Measurements from ENCODE around the gene ACKR4. TPM values are rescaled to one million over a fixed set of nuclear protein-coding genes. Genes with fewer than 3 reads are reported as not detected.
"Not testable (repeated sequence)": the region's sequence is repeated elsewhere in the genome, so short reads cannot be mapped to it uniquely, and the experiment has no call there.

The ACKR4 gene
- total and polyA plus RNA-seq, 2 donors from 2014 or later: 1.0 to 1.1 TPM

DNA sequence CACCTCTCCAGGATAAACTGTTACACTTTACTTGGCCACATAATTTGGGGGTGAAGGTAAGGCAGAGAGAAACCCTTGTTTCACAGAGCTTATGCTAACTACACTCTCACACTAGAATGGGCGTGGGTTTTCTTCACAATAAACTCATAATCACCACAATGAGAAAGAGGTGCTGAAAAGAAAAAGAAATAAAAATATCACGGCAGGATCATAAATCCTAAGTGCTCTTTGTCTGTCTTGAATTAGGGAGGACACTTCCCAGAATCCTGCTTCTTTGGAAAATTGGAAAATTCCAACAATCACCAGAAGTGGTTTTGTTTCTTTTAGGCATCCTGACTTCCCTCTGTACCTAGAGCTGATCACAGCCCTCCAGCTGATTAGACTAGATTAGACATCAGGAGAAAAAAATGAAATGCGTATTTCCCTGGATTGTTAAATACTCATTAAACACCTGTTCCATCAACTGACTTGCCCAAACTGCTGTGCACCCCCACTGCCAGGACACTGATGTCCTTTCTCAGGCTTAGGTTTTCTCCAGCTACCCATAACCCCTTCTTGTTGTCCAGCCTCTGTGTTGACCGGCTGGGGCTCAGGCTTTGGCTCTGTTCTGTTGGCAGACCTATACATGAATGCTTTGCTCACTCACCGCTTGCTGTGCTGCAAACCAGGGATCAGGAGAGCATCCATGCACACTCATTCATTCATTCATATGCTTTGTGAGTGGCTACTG is 41.6 kb upstream of the ACKR4 start:
- Histone ChIP-seq H3K9me3 (ENCODE audit: control insufficient read depth in 2 of 3, insufficient read depth in 1 of 3, low read length in 3 of 3) (no peaks in the 10 kb centered on the region), H3K4me3 (ENCODE audit: low read length in 3 of 3) (no peak overlapping the region), H3K9ac (ENCODE audit: low read length in 3 of 3) (no peak overlapping the region), H3K4me1 (ENCODE audit: control insufficient read depth in 2 of 3, insufficient read depth in 2 of 3, low read depth in 1 of 3, low read length in 3 of 3) (peaks cover 0 to 4% (median 0%) of the 10 kb centered on the region in 3 donors), H3K27me3 (ENCODE audit: control insufficient read depth, insufficient read depth, low read length) (no peaks in the 10 kb centered on the region), H3K27ac (ENCODE audit: low read depth in 2 of 2, low read length in 2 of 2) (no peak overlapping the region), H3K36me3 (ENCODE audit: control insufficient read depth in 2 of 3, insufficient read depth in 3 of 3, low read length in 3 of 3) (peaks cover 0 to 11% (median 10%) of the 10 kb centered on the region in 3 donors)
- FAIRE-seq (no peak), DNase-seq (no peak)
- intact Hi-C loops (cut with DNase I): no loop called here
- no peak for TF ChIP-seq CTCF (IDR thresholded peaks at IDR 0.05; ENCODE audit: borderline replicate concordance, extremely low read depth, insufficient read depth)

GRCh38 chr3:132556036-132556386 is 41.1 kb upstream of the ACKR4 start:
- H3K9ac ChIP-seq (ENCODE audit: low read length in 3 of 3); H3K27ac ChIP-seq (ENCODE audit: low read depth in 2 of 2, low read length in 2 of 2); intact Hi-C loops (cut with DNase I); DNase-seq; FAIRE-seq; H3K9me3 ChIP-seq (ENCODE audit: control insufficient read depth in 2 of 3, insufficient read depth in 1 of 3, low read length in 3 of 3); H3K4me3 ChIP-seq (ENCODE audit: low read length in 3 of 3); H3K27me3 ChIP-seq (ENCODE audit: control insufficient read depth, insufficient read depth, low read length); H3K4me1 ChIP-seq (ENCODE audit: control insufficient read depth in 2 of 3, insufficient read depth in 2 of 3, low read depth in 1 of 3, low read length in 3 of 3): not testable (repeated sequence)
- peaks cover 0 to 13% (median 11%) of the 10 kb centered on the region in 3 donors for H3K36me3 ChIP-seq (ENCODE audit: control insufficient read depth in 2 of 3, insufficient read depth in 3 of 3, low read length in 3 of 3)

GRCh38 chr3:132556508-132557159 is 40.4 kb upstream of the ACKR4 start:
- Histone ChIP-seq H3K9ac (ENCODE audit: low read length in 3 of 3) (no peak overlapping the region), H3K9me3 (ENCODE audit: control insufficient read depth in 2 of 3, insufficient read depth in 1 of 3, low read length in 3 of 3) (no peaks in the 10 kb centered on the region), H3K36me3 (ENCODE audit: control insufficient read depth in 2 of 3, insufficient read depth in 3 of 3, low read length in 3 of 3) (peaks cover 0 to 13% (median 11%) of the 10 kb centered on the region in 3 donors), H3K4me1 (ENCODE audit: control insufficient read depth in 2 of 3, insufficient read depth in 2 of 3, low read depth in 1 of 3, low read length in 3 of 3) (peaks cover 0 to 2% (median 0%) of the 10 kb centered on the region in 3 donors), H3K4me3 (ENCODE audit: low read length in 3 of 3) (no peak overlapping the region), H3K27me3 (ENCODE audit: control insufficient read depth, insufficient read depth, low read length) (no peaks in the 10 kb centered on the region), H3K27ac (ENCODE audit: low read depth in 2 of 2, low read length in 2 of 2) (no peak overlapping the region)
- intact Hi-C loops (cut with DNase I): no loop called here
- no peak for DNase-seq
- FAIRE-seq: no peak
- no peak for TF ChIP-seq CTCF (IDR thresholded peaks at IDR 0.05; ENCODE audit: borderline replicate concordance, extremely low read depth, insufficient read depth)

DNA sequence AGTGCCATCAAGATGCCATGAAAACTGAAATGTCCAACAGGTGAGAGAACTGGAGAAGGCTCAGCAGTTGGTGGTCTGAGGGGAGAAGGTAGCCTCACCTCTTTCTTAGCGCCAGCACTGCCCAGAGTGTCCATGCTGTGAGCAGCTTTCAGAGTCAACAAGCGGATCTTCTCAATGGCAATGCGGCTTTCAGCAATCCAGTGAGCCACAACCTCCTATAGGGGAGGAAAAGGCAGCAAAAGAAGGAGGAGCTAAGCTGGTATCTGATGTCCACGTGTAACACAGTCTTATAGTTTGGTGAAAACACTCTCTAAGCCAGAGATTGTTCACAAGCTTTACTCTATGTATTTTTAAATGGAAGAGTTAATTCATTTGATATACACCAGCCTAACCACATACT is 36.1 kb upstream of the ACKR4 start:
- H3K9me3 ChIP-seq (ENCODE audit: control insufficient read depth in 2 of 3, insufficient read depth in 1 of 3, low read length in 3 of 3): no peaks in the 10 kb centered on the region
- peaks cover 0 to 2% (median 0%) of the 10 kb centered on the region in 3 donors for H3K4me1 ChIP-seq (ENCODE audit: control insufficient read depth in 2 of 3, insufficient read depth in 2 of 3, low read depth in 1 of 3, low read length in 3 of 3)
- H3K9ac ChIP-seq (ENCODE audit: low read length in 3 of 3): no peak overlapping the region
- no peak for FAIRE-seq
- DNase-seq: no peak
- H3K27ac ChIP-seq (ENCODE audit: low read depth in 2 of 2, low read length in 2 of 2): no peak overlapping the region
- intact Hi-C loops (cut with DNase I): no loop called here
- H3K4me3 ChIP-seq (ENCODE audit: low read length in 3 of 3): no peak overlapping the region
- H3K36me3 ChIP-seq (ENCODE audit: control insufficient read depth in 2 of 3, insufficient read depth in 3 of 3, low read length in 3 of 3): peaks cover 0 to 11% (median 11%) of the 10 kb centered on the region in 3 donors
- no peak for TF ChIP-seq CTCF (IDR thresholded peaks at IDR 0.05; ENCODE audit: borderline replicate concordance, extremely low read depth, insufficient read depth)
- H3K27me3 ChIP-seq (ENCODE audit: control insufficient read depth, insufficient read depth, low read length): no peaks in the 10 kb centered on the region
